AG09309 (cell line): ENCODE results near the gene COMMD4.

ENCODE experiments used
- DNase-seq: peaks from one replicate; pipeline ENCODE4 v3.0.0-alpha.2; 2010; ENCODE audit warnings: low read depth
- H3K4me3 ChIP-seq: 2 replicates; pipeline ENCODE4 v1.5.1; 2011; ENCODE audit warnings: mild to moderate bottlenecking, low read depth, low read length, moderate library complexity; ENCODE audit not compliant: control insufficient read depth
- TF ChIP-seq, protein P1 (sequence below): IDR thresholded peaks from 2 replicates; pipeline ENCODE4 v1.5.1; 2011; ENCODE audit warnings: mild to moderate bottlenecking, low read depth, low read length, inconsistent platforms; ENCODE audit not compliant: insufficient read depth, control insufficient read depth; ENCODE audit errors: missing control alignments

COMMD4 gene

DNA sequence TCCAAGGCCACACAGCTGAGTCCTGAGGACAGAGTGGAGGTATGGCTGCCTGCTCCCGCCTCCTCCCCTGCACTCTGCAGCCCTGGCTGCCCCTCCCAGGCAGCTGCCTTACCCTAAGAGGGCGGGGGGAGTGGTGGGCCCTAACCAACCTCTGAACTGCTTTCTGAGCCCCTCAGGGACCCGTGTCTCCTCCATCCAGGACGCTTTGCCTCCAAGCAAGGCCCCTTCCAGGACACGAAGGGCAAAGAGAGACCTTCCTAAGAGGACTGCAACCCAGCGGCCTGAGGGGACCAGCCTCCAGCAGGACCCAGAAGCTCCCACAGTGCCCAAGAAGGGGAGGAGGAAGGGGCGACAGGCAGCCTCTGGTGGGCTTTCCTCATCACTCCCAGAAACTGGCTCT is 18.6 kb downstream of the COMMD4 start:
- no peak for DNase-seq
- H3K4me3 ChIP-seq: no peak overlapping the region
- TF ChIP-seq, protein P1, sequence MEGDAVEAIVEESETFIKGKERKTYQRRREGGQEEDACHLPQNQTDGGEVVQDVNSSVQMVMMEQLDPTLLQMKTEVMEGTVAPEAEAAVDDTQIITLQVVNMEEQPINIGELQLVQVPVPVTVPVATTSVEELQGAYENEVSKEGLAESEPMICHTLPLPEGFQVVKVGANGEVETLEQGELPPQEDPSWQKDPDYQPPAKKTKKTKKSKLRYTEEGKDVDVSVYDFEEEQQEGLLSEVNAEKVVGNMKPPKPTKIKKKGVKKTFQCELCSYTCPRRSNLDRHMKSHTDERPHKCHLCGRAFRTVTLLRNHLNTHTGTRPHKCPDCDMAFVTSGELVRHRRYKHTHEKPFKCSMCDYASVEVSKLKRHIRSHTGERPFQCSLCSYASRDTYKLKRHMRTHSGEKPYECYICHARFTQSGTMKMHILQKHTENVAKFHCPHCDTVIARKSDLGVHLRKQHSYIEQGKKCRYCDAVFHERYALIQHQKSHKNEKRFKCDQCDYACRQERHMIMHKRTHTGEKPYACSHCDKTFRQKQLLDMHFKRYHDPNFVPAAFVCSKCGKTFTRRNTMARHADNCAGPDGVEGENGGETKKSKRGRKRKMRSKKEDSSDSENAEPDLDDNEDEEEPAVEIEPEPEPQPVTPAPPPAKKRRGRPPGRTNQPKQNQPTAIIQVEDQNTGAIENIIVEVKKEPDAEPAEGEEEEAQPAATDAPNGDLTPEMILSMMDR: no peak

DNA sequence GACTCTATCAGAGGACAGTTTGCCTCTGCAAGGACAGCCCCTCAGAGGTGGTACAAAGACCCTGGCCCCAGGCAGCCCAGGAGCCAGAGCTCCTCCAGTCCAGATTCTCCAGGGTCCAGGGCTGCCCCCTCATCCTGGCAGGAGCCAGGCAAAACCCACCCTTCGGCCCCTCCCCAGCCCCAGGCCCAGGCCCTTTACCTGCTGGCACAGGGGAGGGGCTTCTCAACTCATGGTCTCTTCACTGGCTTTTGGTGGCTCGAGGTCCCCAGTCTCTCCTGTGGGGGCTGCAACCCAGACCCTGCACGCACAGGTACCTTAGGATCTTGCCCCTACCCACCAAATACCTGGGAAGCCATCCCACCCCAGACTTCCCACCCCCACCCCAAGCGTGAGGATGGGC is 19.5 kb downstream of the COMMD4 start:
- no peak overlapping the region for H3K4me3 ChIP-seq
- no peak for DNase-seq
- TF ChIP-seq, protein P1: no peak

DNA sequence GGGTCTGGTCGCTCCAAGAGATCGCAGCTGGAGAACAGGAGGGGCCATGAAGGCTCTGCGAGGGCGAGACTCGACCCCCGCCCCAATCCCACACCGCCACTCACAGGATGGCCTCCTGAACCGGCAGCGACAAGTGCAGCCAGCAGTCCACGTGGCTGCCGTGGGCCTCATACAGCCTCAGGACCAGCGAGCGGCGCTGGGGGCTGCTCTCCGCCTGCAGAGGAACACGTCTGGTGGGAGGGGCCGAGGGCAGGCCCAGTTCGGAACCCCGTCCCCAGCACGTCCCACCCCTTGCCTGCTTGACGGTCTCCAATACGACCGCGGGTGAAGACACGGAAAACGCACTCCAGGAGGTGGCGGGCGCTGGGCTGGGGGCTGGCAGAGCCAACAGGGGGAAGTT is 20.1 kb downstream of the COMMD4 start:
- TF ChIP-seq, protein P1: no peak
- H3K4me3 ChIP-seq: no peak overlapping the region
- no peak for DNase-seq

DNA sequence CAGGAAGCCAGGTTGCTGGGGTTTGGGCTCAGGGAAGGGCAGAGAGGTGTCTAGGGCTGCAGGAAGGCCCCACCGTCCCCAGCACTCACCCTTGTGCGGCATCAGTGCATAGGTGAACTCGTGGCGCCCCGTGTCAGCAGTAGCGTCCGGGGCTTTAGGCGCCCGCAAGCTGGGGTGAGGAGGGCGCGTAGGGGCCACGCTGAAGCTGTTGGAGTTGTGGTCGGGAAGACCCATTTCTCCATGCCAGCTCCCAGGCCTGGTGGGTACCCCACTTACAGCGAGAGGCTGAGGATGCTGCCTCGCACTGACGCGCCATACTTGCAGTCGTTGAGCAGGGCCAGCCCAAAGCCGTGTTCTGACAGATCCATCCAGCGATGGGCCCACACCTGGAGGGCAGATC is 20.7 kb downstream of the COMMD4 start:
- TF ChIP-seq, protein P1: no peak
- DNase-seq: no peak
- H3K4me3 ChIP-seq: no peak overlapping the region

DNA sequence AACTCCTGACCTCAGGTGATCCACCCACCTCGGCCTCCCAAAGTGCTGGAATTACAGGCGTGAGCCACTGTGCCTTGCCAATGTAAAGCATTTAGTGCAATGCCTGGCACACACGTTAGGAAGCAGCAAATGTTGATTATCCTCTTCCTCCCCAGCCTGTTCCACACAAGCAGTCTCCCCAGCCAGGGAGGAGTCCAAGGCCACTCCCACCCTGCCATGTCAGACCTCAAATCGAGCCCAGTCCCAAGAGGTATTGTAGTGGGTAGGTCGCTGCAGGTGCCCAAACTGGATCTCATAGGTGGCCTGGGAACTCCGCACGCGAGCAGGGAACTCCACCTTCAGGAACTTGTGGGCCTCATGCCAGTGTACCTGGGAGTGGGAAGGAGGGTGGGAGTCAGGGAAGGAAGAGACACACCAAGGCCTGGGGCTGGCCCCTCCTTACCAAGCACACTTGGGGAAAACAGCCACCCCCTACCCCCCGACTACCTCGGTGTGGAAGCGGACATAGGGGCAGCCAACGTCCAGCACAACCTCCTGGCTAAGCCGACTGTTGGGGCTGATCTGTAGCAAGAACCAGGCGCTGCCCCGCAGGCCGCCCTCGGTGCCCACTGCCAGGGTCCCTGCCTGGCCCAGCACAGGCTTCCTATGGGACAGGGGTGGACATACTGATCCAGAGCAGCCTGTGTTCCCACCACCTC is 22.3 kb downstream of the COMMD4 start:
- TF ChIP-seq, protein P1: no peak
- no peak for DNase-seq
- H3K4me3 ChIP-seq: no peak overlapping the region

DNA sequence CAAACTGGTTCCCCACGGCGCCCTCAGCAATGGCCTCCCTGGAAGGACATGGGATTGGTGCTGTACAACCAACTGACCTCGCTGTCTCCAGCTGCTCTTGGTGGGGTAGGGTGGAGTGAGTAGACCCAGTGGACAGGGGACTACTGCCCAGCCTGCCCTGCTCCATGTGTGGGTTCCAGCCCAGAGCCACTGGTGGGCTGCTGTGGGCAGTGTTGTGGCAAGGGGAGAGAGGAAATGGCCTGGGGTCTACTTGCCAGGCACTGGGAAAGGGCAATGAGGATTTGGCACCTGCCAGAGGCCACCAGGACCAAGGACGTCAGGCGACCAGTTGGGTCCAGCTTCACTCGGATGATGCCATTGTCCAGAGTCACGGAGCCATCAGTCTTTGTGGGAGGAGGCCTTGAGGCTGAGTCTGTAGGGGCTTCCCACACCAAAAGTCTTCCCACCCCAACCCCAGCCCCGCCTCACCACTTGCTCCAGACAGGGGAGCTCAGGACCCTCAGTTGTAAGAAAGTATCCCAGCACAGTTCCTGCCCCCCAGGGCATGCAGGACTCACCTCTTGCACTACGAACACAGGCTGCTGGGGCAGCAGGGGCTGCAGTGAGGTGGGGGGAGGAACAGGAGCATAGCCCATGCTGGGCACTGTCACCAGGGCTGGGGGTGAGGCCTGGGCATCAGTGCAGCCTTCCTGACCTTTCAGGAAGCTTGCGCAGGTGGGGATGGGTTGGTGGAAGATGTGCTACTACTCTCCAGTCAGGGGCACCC is 23.1 kb downstream of the COMMD4 start:
- DNase-seq: no peak
- TF ChIP-seq, protein P1: no peak
- no peak overlapping the region for H3K4me3 ChIP-seq
